SKM-1 treated with dmso at 0.1 percent for 144 hours (cell line): Measurements from ENCODE around the gene PALMD.
A peak's percentile ranks its signal among the peaks of the same experiment; 100 is the strongest.

Experiments used
- DNase-seq: peaks from one replicate; lab custom pipeline; 2025; ENCODE audit not compliant: unreplicated experiment; lab: John Stamatoyannopoulos, UW

PALMD gene

GRCh38 chr1:99682291-99682751 is 36.4 kb downstream of the PALMD start:
- DNase-seq = no peak

- DNase-seq = peak; percentile 73
These were observed 39.7 kb downstream of the PALMD start for GRCh38 chr1:99685516-99686180.

- no peak for DNase-seq
These were observed 45.3 kb downstream of the PALMD start for GRCh38 chr1:99691175-99691574.

GRCh38 chr1:99696616-99697015 is 50.7 kb downstream of the PALMD start:
- DNase-seq = no peak

- DNase-seq = no peak
These were observed 51.7 kb downstream of the PALMD start for GRCh38 chr1:99697580-99697979.

- DNase-seq = no peak
These were observed 54.1 kb downstream of the PALMD start for GRCh38 chr1:99700020-99700419.

- no peak for DNase-seq
These were observed 56.3 kb downstream of the PALMD start for GRCh38 chr1:99702221-99702620.

- DNase-seq = no peak
These were observed 58.5 kb downstream of the PALMD start for GRCh38 chr1:99704356-99704816.

GRCh38 chr1:99705385-99705784 is 59.5 kb downstream of the PALMD start:
- DNase-seq = no peak

- DNase-seq = peak; percentile 58
These were observed 61.7 kb downstream of the PALMD start for GRCh38 chr1:99707535-99708142.

- DNase-seq = no peak
These were observed 65.1 kb downstream of the PALMD start for GRCh38 chr1:99710994-99711393.

- no peak for DNase-seq
These were observed 67.1 kb downstream of the PALMD start for GRCh38 chr1:99713006-99713405.

- DNase-seq = no peak
These were observed 71.1 kb downstream of the PALMD start for GRCh38 chr1:99717005-99717404.

- no peak for DNase-seq
These were observed 77.3 kb downstream of the PALMD start for GRCh38 chr1:99723251-99723650.

GRCh38 chr1:99725996-99726395 is 80.1 kb downstream of the PALMD start:
- peak; percentile 8 for DNase-seq

- DNase-seq = no peak
These were observed 80.5 kb downstream of the PALMD start for GRCh38 chr1:99726407-99726806.

GRCh38 chr1:99726818-99727217 is 80.9 kb downstream of the PALMD start:
- DNase-seq = no peak

- no peak for DNase-seq
These were observed 81.8 kb downstream of the PALMD start for GRCh38 chr1:99727575-99728185.

- DNase-seq = no peak
These were observed 82.8 kb downstream of the PALMD start for GRCh38 chr1:99728494-99729235.

GRCh38 chr1:99731384-99731783 is 85.5 kb downstream of the PALMD start:
- DNase-seq = no peak

GRCh38 chr1:99735852-99736251 is 89.9 kb downstream of the PALMD start:
- DNase-seq = no peak

- DNase-seq = no peak
These were observed 91.1 kb downstream of the PALMD start for GRCh38 chr1:99737016-99737415.
